Hematopoietic multipotent progenitor cell (in vitro differentiated cells): Measurements from ENCODE around the gene TSPAN14. TPM values are rescaled to one million over a fixed set of nuclear protein-coding genes. Genes with fewer than 3 reads are reported as not detected.
"Not testable (repeated sequence)": the region's sequence is repeated elsewhere in the genome, so short reads cannot be mapped to it uniquely, and the experiment has no call there.

ENCODE experiments used
- DNase-seq, 3 donors: peaks; one replicate each; pipeline ENCODE4 v3.0.0-alpha.2; 2011 to 2015; ENCODE audit warnings: low read depth in 2 of 3, low spot score in 2 of 3
- total RNA-seq: library from RNA; depleted of rRNA; stranded (reverse); fragments of >200 nt; gene quantifications from one replicate; pipeline ENCODE4 v1.2.3, GENCODE V29; 2012

Gene TSPAN14
- total RNA-seq, 1 donor, result 29.6 TPM

- no peak for DNase-seq
These were observed 83.1 kb downstream of the TSPAN14 start for GRCh38 chr10:80537086-80537735.

DNA sequence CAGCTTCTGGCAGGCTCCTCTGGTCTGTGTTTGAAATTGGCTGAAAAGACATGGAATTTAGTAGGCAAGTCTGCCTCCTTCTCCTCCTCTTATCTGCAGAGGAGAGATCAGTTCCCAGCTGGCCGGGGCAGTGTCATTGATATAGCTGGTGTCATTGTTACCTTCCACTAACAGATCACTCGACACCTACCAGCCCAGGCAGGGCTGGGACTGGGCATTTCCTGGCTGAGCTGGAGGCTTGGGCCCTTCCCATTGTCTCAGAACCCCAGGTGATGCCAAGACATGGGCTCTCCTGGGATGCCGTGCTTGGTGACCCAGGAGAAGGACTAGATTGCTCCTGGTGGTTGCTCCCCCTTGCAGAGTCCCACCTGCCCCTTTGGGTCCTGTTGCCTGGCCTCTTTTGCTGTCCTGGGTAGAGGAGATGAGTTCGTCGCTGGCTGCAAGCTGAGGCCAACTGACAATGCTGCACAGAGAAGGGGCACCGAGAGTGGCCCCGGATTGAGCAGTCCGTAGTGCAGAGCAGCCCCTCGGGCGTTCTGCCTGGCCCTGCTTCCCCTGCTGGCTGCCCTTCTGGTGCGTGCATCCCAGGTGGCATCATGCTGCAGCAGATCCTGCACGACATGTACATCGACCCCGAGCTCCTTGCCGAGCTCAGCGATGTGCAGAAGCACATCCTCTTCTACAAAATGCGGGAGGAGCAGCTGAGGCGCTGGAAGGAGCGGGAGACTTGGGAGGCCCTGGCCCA is 83.8 kb downstream of the TSPAN14 start, which contains the start of gene SH2D4B:
SH2D4B (plus strand) TSS at position 167 of the 745 bp plus-strand sequence; CDS start at position 597, 430 bp downstream.
- no peak for DNase-seq

GRCh38 chr10:80538481-80539185 is 84.5 kb downstream of the TSPAN14 start:
- DNase-seq, result no peak

GRCh38 chr10:80539421-80540031 is 85.4 kb downstream of the TSPAN14 start:
- DNase-seq, result no peak

- no peak for DNase-seq
These were observed 86.0 kb downstream of the TSPAN14 start for GRCh38 chr10:80540136-80540535.

DNA sequence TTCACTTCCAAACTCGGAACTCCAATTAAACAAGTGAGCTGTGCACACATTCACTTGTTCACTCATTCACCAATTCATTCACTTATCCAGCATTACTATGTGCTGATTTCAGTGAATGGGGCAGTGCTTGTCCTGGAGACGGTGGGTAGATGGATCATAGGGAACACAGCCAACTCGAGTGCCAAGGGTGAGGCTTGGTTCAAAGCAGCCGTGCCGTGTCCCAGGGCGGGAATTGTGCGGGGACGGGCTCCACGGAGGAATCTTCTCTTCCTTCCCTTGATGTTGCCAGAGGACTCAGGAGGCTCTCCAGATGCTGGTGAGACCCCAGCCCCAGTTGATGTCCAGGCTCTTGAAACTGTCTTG is 86.5 kb downstream of the TSPAN14 start:
- no peak for DNase-seq

- no peak for DNase-seq
These were observed 87.1 kb downstream of the TSPAN14 start for GRCh38 chr10:80540981-80541750.

GRCh38 chr10:80542053-80542452 is 87.9 kb downstream of the TSPAN14 start:
- no peak for DNase-seq

DNA sequence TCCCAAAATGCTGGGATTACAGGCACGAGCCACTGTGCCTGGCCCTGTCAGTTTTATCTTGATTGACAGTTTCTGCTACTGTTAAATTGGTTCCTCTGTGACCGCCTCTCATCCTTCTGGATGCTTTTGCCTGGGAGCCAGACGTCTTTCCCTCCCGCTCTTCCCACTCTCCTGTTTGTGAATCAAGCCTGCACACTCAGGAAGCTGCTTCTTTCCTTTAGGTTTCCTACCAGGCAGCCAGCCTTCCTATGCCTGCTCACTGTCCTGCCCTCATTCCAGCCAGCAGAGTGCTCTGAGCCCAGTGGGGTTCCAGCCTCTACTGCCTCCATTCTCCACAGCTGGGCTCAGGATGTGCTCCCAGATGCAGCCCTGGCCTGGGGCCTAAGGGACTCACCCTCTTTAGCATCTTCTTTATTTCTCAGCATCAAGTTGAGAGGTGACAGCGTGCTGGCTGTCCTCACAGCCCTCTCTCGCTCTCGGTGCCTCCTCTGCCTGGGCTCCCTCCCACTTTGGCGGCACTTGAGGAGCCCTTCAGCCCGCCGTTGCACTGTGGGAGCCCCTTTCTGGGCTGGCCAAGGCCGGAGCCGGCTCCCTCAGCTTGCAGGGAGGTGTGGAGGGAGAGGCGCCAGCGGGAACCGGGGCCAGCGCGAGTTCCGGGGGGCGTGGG is 88.7 kb downstream of the TSPAN14 start:
- no peak for DNase-seq

GRCh38 chr10:80543319-80543672 is 89.2 kb downstream of the TSPAN14 start:
- DNase-seq, result not testable (repeated sequence)

- no peak for DNase-seq
These were observed 90.3 kb downstream of the TSPAN14 start for GRCh38 chr10:80544316-80544953.

GRCh38 chr10:80545258-80545881 is 91.3 kb downstream of the TSPAN14 start:
- no peak for DNase-seq

DNA sequence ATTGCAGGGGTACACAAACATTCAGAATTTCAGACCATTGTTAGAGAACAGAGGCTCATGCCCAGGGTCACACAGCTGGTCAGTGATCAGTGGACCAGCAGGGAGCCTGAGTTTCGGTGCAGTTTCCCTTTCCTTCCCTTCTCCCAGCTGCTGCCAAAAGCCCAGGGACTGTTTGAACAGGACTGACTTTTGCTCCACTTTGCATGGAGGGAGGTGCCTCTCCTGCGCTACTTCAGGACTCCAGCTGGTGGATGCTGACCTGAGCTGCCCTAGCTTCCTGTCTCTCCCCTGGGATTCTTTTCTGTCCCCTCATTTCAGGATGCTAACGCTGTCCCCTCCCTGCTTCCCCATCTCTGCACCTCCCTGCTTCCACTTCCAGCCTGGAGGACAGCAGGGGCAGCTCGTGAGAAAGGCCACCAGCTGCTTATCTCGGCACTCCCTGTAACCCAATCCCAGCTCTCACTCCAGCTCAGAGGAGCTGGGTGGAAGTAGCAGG is 98.1 kb downstream of the TSPAN14 start:
- DNase-seq, result no peak

GRCh38 chr10:80553436-80553835 is 99.3 kb downstream of the TSPAN14 start:
- DNase-seq, result no peak

GRCh38 chr10:80554050-80554449 is 99.9 kb downstream of the TSPAN14 start:
- no peak for DNase-seq

DNA sequence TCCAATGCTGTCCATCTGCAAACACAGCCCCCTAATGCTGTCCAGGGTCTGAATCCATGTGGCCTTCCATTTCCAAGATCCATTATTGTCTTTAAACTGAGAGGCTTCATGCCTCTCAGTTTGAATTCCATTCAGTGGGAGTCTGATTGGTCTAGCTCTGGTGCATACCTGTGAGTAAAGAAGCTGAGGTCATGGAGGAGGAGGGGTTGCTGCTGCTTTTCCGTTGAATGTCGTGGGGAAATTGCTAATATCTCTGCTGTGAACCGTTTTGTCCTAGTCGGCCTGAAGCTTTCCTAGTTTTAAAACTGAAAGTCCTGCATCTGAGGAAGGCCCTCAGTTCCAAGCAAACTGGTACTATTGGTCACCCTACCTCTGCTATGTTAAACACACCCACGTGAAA is 101.3 kb downstream of the TSPAN14 start:
- no peak for DNase-seq

DNA sequence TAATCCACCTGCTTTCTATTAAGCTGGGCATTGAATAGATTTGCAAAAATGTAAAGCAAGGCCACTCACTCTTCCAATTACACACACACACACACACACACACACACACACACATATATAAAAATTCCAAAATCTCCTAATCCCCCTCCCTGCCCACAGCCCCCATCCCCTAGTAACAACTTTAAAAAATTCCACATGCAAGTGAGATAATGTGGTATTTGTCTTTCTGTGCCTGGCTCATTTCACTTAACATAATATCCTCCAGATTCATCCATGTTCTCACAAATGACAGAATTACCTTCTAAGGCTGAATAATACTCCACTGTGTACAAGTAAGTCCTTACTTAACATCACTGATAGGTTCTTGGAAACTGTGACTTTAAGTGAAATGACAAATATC is 107.8 kb downstream of the TSPAN14 start:
- no peak for DNase-seq

DNA sequence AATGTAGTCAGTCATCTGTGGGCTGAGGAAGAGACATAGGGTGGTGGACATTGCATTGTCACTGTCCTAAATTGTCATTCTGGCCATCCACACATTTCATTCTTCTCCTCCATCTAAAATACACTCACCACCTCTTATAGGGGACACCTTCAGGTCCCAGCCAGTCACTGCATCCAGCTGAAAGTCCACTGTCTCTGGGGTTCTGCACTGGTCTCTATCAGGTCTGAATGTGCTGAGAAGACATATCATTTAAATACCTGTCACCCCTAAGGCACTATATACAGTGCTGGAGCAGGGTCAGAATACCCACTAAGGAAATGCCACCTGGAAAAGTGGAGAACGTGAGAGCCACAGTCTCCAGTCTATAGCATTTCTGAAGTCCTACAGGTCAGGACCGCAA is 113.2 kb downstream of the TSPAN14 start:
- DNase-seq, result no peak
